Cardiac fibroblast (primary cell): ENCODE results near the gene DIS3L.
"Not testable (repeated sequence)": the region's sequence is repeated elsewhere in the genome, so short reads cannot be mapped to it uniquely, and the experiment has no call there.

Experiments used
- DNase-seq, 2 donors: peaks; one replicate each; pipeline versions ENCODE4 v3.0.0 to v3.0.0-alpha.2; 2010; ENCODE audit warnings: low read depth in 2 of 2
- H3K4me3 ChIP-seq, 2 donors: replicated peaks in 1 of 2; 1 replicate in 1 of 2; 2 replicates in 1 of 2; pipeline ENCODE4 v1.5.1; 2011; ENCODE audit warnings: low read depth in 2 of 2, low read length in 2 of 2, mild to moderate bottlenecking in 2 of 2, moderate library complexity in 1 of 2
- TF ChIP-seq, protein P1 (sequence below): IDR thresholded peaks from one replicate; pipeline ENCODE4 v1.5.1; 2011; ENCODE audit warnings: low read depth, mild to moderate bottlenecking, low read length, inconsistent platforms

The DIS3L gene

DNA sequence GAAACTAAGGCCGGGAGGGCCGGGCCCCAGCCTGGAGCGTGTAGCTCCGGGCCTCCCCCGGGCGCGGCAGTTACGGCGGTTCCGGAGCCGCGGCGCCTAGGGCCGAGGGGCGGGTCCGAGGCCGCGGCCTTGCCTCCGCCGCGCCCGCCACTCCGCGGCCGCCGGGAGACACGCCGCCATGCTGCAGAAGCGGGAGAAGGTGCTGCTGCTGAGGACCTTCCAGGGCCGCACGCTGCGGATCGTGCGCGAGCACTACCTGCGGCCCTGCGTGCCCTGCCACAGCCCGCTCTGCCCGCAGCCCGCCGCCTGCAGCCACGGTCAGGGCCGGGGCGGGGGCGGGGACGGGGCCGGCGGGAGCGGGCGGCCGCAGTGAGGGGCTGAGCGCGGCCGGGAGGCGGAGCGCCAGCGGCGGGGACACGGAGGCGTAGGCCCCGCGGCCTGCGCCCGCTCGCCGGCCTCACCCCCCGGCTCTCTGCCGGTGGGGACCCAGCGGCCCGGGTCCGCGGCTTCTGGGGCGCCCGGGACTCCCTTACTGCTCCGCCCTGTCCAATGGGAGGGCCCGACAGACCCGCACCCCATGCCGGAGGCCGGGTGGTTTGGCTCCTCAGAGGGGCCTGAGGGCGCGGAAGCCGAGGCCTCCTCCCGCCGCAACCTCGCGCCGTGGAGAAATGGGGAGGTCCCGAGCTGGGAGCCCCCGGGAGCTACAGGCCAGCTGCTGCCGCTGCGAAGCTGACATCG, at the start of gene DIS3L:
Gene DIS3L, plus strand, starts transcription at position 150 of the 738 bp plus-strand sequence. Its CDS starts 29 bp downstream, at position 179.
- TF ChIP-seq, protein P1, sequence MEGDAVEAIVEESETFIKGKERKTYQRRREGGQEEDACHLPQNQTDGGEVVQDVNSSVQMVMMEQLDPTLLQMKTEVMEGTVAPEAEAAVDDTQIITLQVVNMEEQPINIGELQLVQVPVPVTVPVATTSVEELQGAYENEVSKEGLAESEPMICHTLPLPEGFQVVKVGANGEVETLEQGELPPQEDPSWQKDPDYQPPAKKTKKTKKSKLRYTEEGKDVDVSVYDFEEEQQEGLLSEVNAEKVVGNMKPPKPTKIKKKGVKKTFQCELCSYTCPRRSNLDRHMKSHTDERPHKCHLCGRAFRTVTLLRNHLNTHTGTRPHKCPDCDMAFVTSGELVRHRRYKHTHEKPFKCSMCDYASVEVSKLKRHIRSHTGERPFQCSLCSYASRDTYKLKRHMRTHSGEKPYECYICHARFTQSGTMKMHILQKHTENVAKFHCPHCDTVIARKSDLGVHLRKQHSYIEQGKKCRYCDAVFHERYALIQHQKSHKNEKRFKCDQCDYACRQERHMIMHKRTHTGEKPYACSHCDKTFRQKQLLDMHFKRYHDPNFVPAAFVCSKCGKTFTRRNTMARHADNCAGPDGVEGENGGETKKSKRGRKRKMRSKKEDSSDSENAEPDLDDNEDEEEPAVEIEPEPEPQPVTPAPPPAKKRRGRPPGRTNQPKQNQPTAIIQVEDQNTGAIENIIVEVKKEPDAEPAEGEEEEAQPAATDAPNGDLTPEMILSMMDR = no peak
- DNase-seq = peak; percentile 30 to 61
- peak within 1 kb of the TSS; percentile 56 to 59 for H3K4me3 ChIP-seq

DNA sequence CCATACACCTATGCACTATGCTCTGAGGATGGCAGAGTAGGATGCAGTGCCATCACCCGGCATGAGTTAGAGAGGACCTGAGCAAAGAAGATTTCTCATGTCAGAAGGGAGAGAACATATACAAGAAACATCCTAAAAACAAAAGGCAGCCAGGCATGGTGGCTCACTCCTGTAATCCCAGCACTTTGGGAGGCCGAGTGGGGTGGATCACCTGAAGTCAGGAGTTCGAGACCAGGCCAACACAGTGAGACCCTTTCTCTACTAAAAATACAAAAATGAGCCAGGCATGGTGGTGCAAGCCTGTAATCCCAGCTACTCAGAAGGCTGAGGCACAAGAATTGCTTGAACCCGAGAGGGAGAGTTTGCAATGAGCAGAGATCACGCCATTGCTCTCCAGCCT, 47.5 kb upstream of the DIS3L start:
- not testable (repeated sequence) for H3K4me3 ChIP-seq, DNase-seq

DNA sequence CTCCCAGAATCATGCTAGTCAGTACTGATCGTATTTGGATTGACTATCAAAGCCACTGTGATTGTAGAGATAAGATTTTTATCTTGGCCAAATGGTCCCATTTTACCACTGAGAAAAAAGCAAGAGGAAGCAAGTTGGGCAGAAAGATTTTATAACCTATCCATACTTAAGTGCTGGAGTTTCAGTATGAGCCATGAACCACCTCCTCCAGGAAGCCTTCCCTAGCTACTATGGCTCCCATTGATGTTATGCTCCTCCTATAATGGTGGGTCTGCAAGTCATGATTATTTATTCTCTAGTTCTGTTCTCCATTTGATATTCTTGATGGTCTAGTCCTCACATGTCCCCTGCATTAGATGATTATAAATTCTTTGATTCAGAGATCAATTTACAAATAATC, 46.4 kb upstream of the DIS3L start:
- H3K4me3 ChIP-seq = no peak overlapping the region
- no peak for DNase-seq
- TF ChIP-seq, protein P1 = no peak

DNA sequence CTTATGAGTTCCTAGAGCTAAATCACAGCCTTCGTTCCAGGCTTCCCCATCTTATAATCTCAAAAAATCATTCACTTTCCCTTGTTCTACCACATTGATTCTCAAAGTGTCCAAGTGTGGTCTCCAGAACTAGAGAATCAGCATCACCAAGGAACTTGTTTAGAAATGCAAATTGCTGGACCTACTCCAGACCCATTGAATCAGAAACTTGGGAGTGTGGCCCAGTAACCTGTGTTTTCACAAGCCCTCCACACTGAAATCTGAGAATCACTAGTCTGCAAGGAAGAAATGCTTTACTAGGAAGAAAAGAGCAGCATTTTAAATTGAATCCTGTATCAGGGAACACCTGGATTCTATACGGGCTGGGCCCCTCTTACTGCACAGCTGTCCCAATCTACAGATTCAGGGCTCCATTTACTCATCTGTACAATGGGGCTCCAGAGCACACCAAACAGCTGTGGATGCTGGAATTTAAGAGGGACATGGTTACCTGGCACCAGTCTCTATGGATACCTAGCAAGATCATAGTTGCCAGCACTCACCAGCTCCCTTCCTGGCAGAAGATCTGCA, 43.7 kb upstream of the DIS3L start:
- no peak overlapping the region for H3K4me3 ChIP-seq
- TF ChIP-seq, protein P1 = no peak
- DNase-seq = no peak

DNA sequence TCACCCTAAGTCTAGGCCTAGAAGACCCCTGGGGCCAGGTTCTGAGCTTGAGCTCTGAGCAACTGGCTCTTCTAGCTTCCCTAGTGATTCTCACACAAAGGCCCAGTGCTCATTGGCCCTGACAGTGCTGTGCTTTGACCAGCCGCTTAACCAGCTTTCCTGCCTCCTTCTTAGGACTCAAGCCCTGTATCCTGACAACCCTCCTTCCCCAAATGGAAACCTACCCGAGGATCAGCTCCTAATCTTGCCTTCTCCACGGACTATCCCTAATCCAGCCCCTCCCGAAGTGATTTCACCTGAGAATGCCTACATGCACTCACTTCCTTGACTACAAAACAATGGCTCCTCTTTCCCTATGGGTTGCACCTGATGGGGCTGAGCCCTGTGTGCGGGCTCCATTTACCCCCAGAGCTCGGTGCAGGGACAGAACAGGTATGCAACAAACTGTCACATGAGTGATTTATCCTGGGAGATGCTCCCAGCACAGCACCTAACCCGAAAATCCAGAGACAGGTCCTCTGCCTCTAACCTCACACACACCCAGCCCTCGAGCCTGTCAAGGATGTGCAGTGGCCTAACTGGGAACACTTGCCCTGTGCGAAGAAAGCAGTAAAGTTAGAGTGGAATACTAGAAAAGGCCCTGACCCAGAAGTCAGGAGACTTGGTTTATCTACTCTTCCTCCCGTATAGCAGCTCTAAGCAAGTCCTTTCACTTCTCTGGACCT, 42.1 kb upstream of the DIS3L start:
- DNase-seq = no peak
- H3K4me3 ChIP-seq = no peak overlapping the region
- TF ChIP-seq, protein P1 = no peak

DNA sequence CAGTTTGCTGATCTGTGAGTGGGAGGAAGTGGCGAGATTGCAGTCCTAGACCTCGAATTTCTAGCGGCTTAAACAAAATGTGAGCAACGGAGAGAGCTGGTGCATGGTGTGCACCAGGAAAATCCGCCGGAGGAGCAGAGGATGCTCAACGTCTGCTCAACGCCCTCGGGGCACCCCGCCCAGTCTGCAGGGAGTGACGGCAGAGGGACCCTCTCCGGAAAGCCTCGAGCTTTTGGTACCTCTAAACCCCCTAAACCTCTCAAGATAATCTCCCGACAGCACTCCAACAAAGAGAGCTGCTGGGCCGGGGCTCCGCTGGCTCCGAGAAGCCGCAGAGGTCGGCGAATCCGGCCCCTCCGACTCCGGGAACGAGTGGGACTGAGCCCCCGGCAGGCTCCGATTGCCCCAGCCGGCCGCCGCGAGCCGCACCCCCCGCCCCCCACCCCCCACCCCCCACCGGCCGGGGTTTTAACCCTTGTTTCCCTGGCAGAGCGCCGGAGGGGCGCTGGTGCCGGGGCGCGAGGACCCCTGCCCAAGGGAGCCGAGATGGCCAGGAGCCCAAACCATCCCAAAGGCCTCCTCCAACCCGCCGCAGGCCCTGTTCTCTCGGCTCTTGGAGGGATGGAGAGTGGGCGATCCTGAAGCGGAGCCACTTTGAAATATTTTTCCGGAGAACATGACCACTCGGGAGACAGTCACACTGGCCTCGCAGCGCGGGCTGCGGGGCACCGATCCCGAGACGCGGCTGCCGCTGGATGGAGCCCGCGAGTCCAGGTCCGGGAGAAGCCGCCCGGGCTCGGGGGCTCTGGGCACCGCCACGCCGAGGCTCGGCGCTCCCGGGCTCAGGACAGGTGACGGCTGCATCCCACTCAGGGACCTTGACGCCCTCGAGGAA, 41.3 kb upstream of the DIS3L start:
- TF ChIP-seq, protein P1 = peak; percentile 57
- DNase-seq = peak; percentile 42 to 47
- peak overlapping the region; percentile 40 to 41 for H3K4me3 ChIP-seq
